Epithelial cell of proximal tubule (primary cell): ENCODE results near the gene P3H2. TPM values are rescaled to one million over a fixed set of nuclear protein-coding genes. Genes with fewer than 3 reads are reported as not detected.
A peak's percentile ranks its signal among the peaks of the same experiment; 100 is the strongest.

Source experiments
- DNase-seq: peaks from one replicate; pipeline ENCODE4 v3.0.0-alpha.2; 2011; ENCODE audit warnings: low read depth
- H3K4me3 ChIP-seq: 2 replicates; pipeline ENCODE4 v1.5.1; 2011; ENCODE audit warnings: low read depth, mild to moderate bottlenecking, low read length
- CTCF ChIP-seq: conservative IDR thresholded peaks from 2 replicates; pipeline ENCODE4 v1.5.1; 2012; ENCODE audit warnings: low read depth, mild to moderate bottlenecking, low read length
- total RNA-seq: library from RNA; depleted of rRNA; stranded (reverse); fragments of >200 nt; gene quantifications from 2 replicates; pipeline ENCODE4 v1.2.3, GENCODE V29; 2015

Gene P3H2
- total RNA-seq, 1 donor from 2014 or later: 107 TPM

GRCh38 chr3:190055773-190056172 is 64.9 kb downstream of the P3H2 start:
- no peak for DNase-seq
- no peak for TF ChIP-seq CTCF
- no peak overlapping the region for H3K4me3 ChIP-seq

GRCh38 chr3:190053919-190054672 is 66.6 kb downstream of the P3H2 start:
- TF ChIP-seq CTCF: peak; percentile 27
- DNase-seq: no peak

GRCh38 chr3:190051641-190052040 is 69.1 kb downstream of the P3H2 start:
- TF ChIP-seq CTCF: no peak
- H3K4me3 ChIP-seq: no peak overlapping the region
- no peak for DNase-seq

More at GRCh38 chr3:190053919-190054672, 66.6 kb downstream of the P3H2 start:
- H3K4me3 ChIP-seq: no peak overlapping the region

GRCh38 chr3:190048932-190049441 is 71.7 kb downstream of the P3H2 start:
- DNase-seq: no peak
- peak overlapping the region; percentile 39 for H3K4me3 ChIP-seq
- TF ChIP-seq CTCF: no peak

GRCh38 chr3:190044974-190045373 is 75.7 kb downstream of the P3H2 start:
- TF ChIP-seq CTCF: no peak
- H3K4me3 ChIP-seq: no peak overlapping the region
- DNase-seq: no peak

GRCh38 chr3:190044142-190044541 is 76.6 kb downstream of the P3H2 start:
- H3K4me3 ChIP-seq: no peak overlapping the region
- peak; percentile 73 for DNase-seq
- TF ChIP-seq CTCF: no peak

GRCh38 chr3:190043741-190044140 is 77.0 kb downstream of the P3H2 start:
- H3K4me3 ChIP-seq: no peak overlapping the region
- DNase-seq: no peak
- TF ChIP-seq CTCF: no peak
